Testis (tissue), 3 donors: ENCODE results near the gene SHANK1. TPM values are rescaled to one million over a fixed set of nuclear protein-coding genes. Genes with fewer than 3 reads are reported as not detected.

Source experiments
- DNase-seq: peaks from one replicate; pipeline ENCODE4 v3.0.0-alpha.2; 2019
- H3K27ac ChIP-seq, 2 donors: fragments of 200-600 bp; sonication (generic); one replicate each; pipeline ENCODE4 v1.5.1; 2019
- H3K27me3 ChIP-seq: fragments of 200-600 bp; sonication (generic); one replicate; pipeline ENCODE4 v1.5.1; 2019
- H3K36me3 ChIP-seq: fragments of 200-600 bp; sonication (generic); one replicate; pipeline ENCODE4 v1.5.1; 2017; ENCODE audit warnings: low read depth; ENCODE audit errors: missing control alignments
- H3K4me1 ChIP-seq: fragments of 200-600 bp; sonication (generic); one replicate; pipeline ENCODE4 v1.5.1; 2019
- H3K4me3 ChIP-seq, 2 donors: fragments of 200-600 bp; sonication (generic); one replicate each; pipeline ENCODE4 v1.5.1; 2017 to 2019
- H3K9me3 ChIP-seq: fragments of 200-600 bp; sonication (generic); one replicate; pipeline ENCODE4 v1.5.1; 2017
- CTCF ChIP-seq, 3 experiments: fragments of 450-650 bp in 2 of 3; fragments of 200-600 bp in 1 of 3; sonication (generic) in 1 of 3; IDR thresholded peaks; one replicate each; pipeline ENCODE4 v1.5.1; 2016 to 2019; ENCODE audit warnings: antibody characterized with exemption in 3 of 3, mild to moderate bottlenecking in 2 of 3, moderate library complexity in 1 of 3
- POLR2A ChIP-seq: fragments of 450-650 bp; IDR thresholded peaks from one replicate; pipeline ENCODE4 v1.6.1; 2017; ENCODE audit warnings: antibody characterized with exemption, mild to moderate bottlenecking, moderate library complexity
- WGBS, 2 donors: methylation state at CpG; one replicate each; pipeline ENCODE4 v1.1.5; 2018; 5-methylcytosine and 5-hydroxymethylcytosine counted together
- intact Hi-C: fragments of 100-400 bp; cut with DNase I; formaldehyde crosslinking; loops from one replicate; pipeline ENCODE4 v1.15.1; 2023; ENCODE audit warnings: low total_unique reads
- polyA plus RNA-seq: library from polyadenylated mRNA; stranded (reverse); fragments of 350-450 nt; fragmentation: Illumina TruSeq; extraction: RNeasy Lipid Tissue Mini Kit (QIAGEN cat#74804); gene quantifications from one replicate; pipeline ENCODE4 v1.2.3, GENCODE V29; 2014; ENCODE audit warnings: low read depth, low replicate concordance; ENCODE audit not compliant: insufficient read depth
- total RNA-seq, 2 donors: library from RNA; depleted of rRNA; stranded (reverse); fragments of >200 nt; gene quantifications; one replicate each; pipeline ENCODE4 v1.2.3, GENCODE V29; 2016

Gene SHANK1
- total and polyA plus RNA-seq, 3 donors from 2014 or later: 4.1 to 5.4 (median 4.5) TPM

- H3K27ac ChIP-seq: no peak overlapping the region
- no peaks in the 10 kb centered on the region for H3K27me3 ChIP-seq
- no peaks in the 10 kb centered on the region for H3K4me1 ChIP-seq
- TF ChIP-seq POLR2A: no peak
- no peak for TF ChIP-seq CTCF (IDR thresholded peaks at IDR 0.05)
- WGBS, 2 donors: 77 to 78% methylated on average over 3 of the region's 3 CpGs
- no peak overlapping the region for H3K4me3 ChIP-seq
- no peak for DNase-seq
- H3K9me3 ChIP-seq: no peaks in the 10 kb centered on the region
- no peaks in the 10 kb centered on the region for H3K36me3 ChIP-seq
- intact Hi-C loops: no loop called here
These were observed 41.3 kb downstream of the SHANK1 start for GRCh38 chr19:50678323-50678722.

- Histone ChIP-seq H3K36me3 (no peaks in the 10 kb centered on the region), H3K4me3 (no peak overlapping the region), H3K9me3 (no peaks in the 10 kb centered on the region), H3K27me3 (no peaks in the 10 kb centered on the region), H3K27ac (no peak overlapping the region), H3K4me1 (no peaks in the 10 kb centered on the region)
- TF ChIP-seq CTCF (IDR thresholded peaks at IDR 0.05) (no peak), POLR2A (no peak)
- WGBS, 2 donors: 88 to 89% methylated on average over 5 of the region's 5 CpGs
- DNase-seq: no peak
- intact Hi-C loops: no loop called here
These were observed 42.0 kb downstream of the SHANK1 start for GRCh38 chr19:50677636-50678035.

- 58 to 83% methylated on average over 1 of the region's 1 CpG for WGBS, 2 donors
These were observed 42.9 kb downstream of the SHANK1 start for GRCh38 chr19:50676625-50677197.

GRCh38 chr19:50673118-50673517 is 46.5 kb downstream of the SHANK1 start:
- no peak overlapping the region for H3K27ac ChIP-seq
- TF ChIP-seq CTCF (IDR thresholded peaks at IDR 0.05): no peak
- no peak for TF ChIP-seq POLR2A
- H3K9me3 ChIP-seq: no peaks in the 10 kb centered on the region
- no peaks in the 10 kb centered on the region for H3K27me3 ChIP-seq
- 47 to 68% methylated on average over 13 to 15 of the region's 15 CpGs for WGBS, 2 donors
- no peak for DNase-seq
- intact Hi-C loops: no loop called here
- no peaks in the 10 kb centered on the region for H3K36me3 ChIP-seq
- no peaks in the 10 kb centered on the region for H3K4me1 ChIP-seq
- no peak overlapping the region for H3K4me3 ChIP-seq

More at GRCh38 chr19:50676625-50677197, 42.9 kb downstream of the SHANK1 start:
- no peaks in the 10 kb centered on the region for H3K4me1 ChIP-seq
- H3K36me3 ChIP-seq: no peaks in the 10 kb centered on the region
- no peak overlapping the region for H3K27ac ChIP-seq
- H3K4me3 ChIP-seq: no peak overlapping the region
- no peak for TF ChIP-seq CTCF (IDR thresholded peaks at IDR 0.05)
- no peak for TF ChIP-seq POLR2A
- no peaks in the 10 kb centered on the region for H3K27me3 ChIP-seq
- DNase-seq: no peak
- H3K9me3 ChIP-seq: no peaks in the 10 kb centered on the region
- intact Hi-C loops: no loop called here

GRCh38 chr19:50670102-50670380 is 49.6 kb downstream of the SHANK1 start:
- no peaks in the 10 kb centered on the region for H3K27me3 ChIP-seq
- no peaks in the 10 kb centered on the region for H3K36me3 ChIP-seq
- no peak overlapping the region for H3K27ac ChIP-seq
- no peaks in the 10 kb centered on the region for H3K9me3 ChIP-seq
- intact Hi-C loops: no loop called here
- whole genome bisulfite sequencing, 2 donors: 35 to 51% methylated on average over 5 of the region's 5 CpGs
- no peak overlapping the region for H3K4me3 ChIP-seq
- H3K4me1 ChIP-seq: no peaks in the 10 kb centered on the region
- no peak for TF ChIP-seq POLR2A
- no peak for TF ChIP-seq CTCF (IDR thresholded peaks at IDR 0.05)
- DNase-seq: no peak
